Spleen (tissue), 11 donors: ENCODE data around the gene RBBP8. TPM values are rescaled to one million over a fixed set of nuclear protein-coding genes. Genes with fewer than 3 reads are reported as not detected.

ENCODE experiments used
- DNase-seq: peaks from one replicate; pipeline ENCODE4 v3.0.0-alpha.2; 2020
- H3K27ac ChIP-seq, 8 donors: fragments of 200-600 bp; sonication (generic) in 7 of 8; 1 replicate in 4 of 8; 2 replicates in 4 of 8; pipeline versions ENCODE4 v1.5.0 to v1.8.0; 2016 to 2021; ENCODE audit warnings: inconsistent platforms in 4 of 8, mild to moderate bottlenecking in 4 of 8, moderate library complexity in 1 of 8
- H3K27me3 ChIP-seq, 7 donors: fragments of 200-600 bp; sonication (generic) in 6 of 7; replicated peaks in 1 of 7; 1 replicate in 4 of 7; 2 replicates in 3 of 7; pipeline versions ENCODE4 v1.5.0 to v1.8.0; 2016 to 2021; ENCODE audit warnings: inconsistent platforms in 3 of 7, mild to moderate bottlenecking in 1 of 7
- H3K36me3 ChIP-seq, 6 donors: fragments of 200-600 bp; sonication (generic) in 5 of 6; 1 replicate in 4 of 6; 2 replicates in 2 of 6; pipeline versions ENCODE4 v1.5.0 to v1.8.0; 2016 to 2021; ENCODE audit warnings: inconsistent platforms in 2 of 6
- H3K4me1 ChIP-seq, 6 donors: fragments of 200-600 bp; sonication (generic) in 5 of 6; 1 replicate in 3 of 6; 2 replicates in 3 of 6; pipeline versions ENCODE4 v1.5.0 to v1.8.0; 2016 to 2021; ENCODE audit warnings: inconsistent platforms in 3 of 6
- H3K4me3 ChIP-seq, 8 donors: fragments of 200-600 bp; sonication (generic) in 7 of 8; 1 replicate in 4 of 8; 2 replicates in 4 of 8; pipeline versions ENCODE4 v1.5.0 to v1.8.0; 2016 to 2021; ENCODE audit warnings: inconsistent platforms in 4 of 8, mild to moderate bottlenecking in 4 of 8, moderate library complexity in 2 of 8
- H3K9me3 ChIP-seq, 8 donors: fragments of 200-600 bp; sonication (generic) in 7 of 8; 1 replicate in 4 of 8; 2 replicates in 4 of 8; pipeline versions ENCODE4 v1.5.0 to v1.8.0; 2016 to 2021; ENCODE audit warnings: inconsistent platforms in 4 of 8
- POLR2A ChIP-seq, 3 donors: fragments of 450-650 bp; IDR thresholded peaks; one replicate each; pipeline ENCODE4 v1.5.1; 2017; ENCODE audit warnings: antibody characterized with exemption in 3 of 3, mild to moderate bottlenecking in 1 of 3
- POLR2AphosphoS5 ChIP-seq, 3 donors: sonication (generic); formaldehyde crosslinking; IDR thresholded peaks; one replicate each; pipeline ENCODE4 v1.5.1; 2017; ENCODE audit warnings: antibody characterized with exemption in 3 of 3
- WGBS, 5 donors: extraction: QIAGEN DNeasy Blood & Tissue Kit in 3 of 5; methylation state at CpG; one replicate each; pipeline versions ENCODE4 v1.1.5 to v1.1.7; 2013 to 2018; 5-methylcytosine and 5-hydroxymethylcytosine counted together
- intact Hi-C: fragments of 100-400 bp; cut with DNase I; formaldehyde crosslinking; loops from one replicate; pipeline ENCODE4 v1.15.0; 2023; ENCODE audit warnings: low total_unique reads
- polyA plus RNA-seq, 3 donors: library from polyadenylated mRNA; stranded (reverse); fragments of 200-250 nt; gene quantifications; one replicate each; pipeline ENCODE4 v1.2.1, GENCODE V29; 2013
- total RNA-seq, 7 donors: library from RNA; depleted of rRNA in 3 of 7; stranded (reverse); fragments of >200 nt in 3 of 7; fragmentation: NEBNext Ultra II Directional in 4 of 7; extraction: Animal tissue kit (Norgen Biotek cat#: 25700) in 4 of 7; gene quantifications; one replicate each; pipeline versions ENCODE4 v1.1.0 to v1.2.1, GENCODE V29; 2016 to 2021
- TF ChIP-seq, protein P1 (sequence below), 11 experiments: fragments of 200-600 bp in 7 of 11; fragments of 450-650 bp in 4 of 11; sonication (generic) in 4 of 11; IDR thresholded peaks in 8 of 11; conservative IDR thresholded peaks in 3 of 11; 1 replicate in 7 of 11; 2 replicates in 4 of 11; pipeline versions ENCODE4 v1.4.0 to v1.8.0; 2016 to 2021; ENCODE audit warnings: antibody characterized with exemption in 11 of 11, inconsistent platforms in 4 of 11, mild to moderate bottlenecking in 1 of 11
- donor health status: healthy with polysubstance abuse.
- donor health status: DM: no; HTN: no; CAD: no; lungs with moderate emphysema.
- donor health status: DM: no; HTN: no; CAD: no.
- donor health status: Bipolar disorder and iron deficiency.
- donor health status: healthy.
- donor health status: DM: no; HTN: no; CAD: no.
- donor health status: DM: yes; HTN: yes; CAD: no.

The RBBP8 gene
- total and polyA plus RNA-seq, 10 donors = 10.6 to 21.4 (median 16.4) TPM

DNA sequence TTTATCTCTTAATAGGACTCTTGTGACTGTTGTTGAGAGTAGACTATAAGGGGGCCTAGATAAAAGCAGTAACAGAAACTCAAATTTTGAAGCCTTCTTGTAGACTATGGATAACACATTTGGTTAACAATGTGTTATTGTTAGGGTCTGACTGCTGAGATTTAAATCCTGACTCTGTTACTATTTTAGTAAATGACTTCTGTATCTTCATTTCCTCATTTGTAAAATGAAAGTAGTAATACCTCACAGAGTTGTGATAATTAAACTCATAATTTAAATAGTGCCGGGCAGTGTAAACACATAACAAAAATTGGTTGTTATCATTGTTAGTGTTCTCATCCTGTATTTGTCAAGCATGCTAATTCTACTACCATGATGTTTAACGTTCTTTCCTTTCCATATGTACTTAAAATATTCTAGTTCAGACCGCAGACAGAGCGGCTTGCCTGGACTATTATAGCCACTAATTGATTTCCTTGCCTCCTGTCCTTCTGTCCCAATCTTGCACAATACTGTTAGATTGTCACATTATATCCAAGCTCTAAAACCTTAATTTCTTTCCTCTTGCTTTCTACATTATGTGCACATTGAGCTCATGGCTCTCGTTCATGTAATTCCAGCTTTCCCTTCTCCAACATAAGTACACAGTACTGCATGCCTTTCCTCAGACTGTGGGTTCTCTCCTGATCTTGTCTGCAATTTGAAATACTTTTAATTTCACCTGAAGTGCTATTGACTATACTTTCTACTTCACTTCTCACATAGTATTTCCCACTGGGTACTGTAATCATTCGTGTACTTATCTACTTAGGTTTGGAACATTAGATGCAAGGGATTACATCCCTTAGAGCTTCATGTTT is 48.4 kb downstream of the RBBP8 start:
- intact Hi-C loops = loop anchor here (10.0 kb wide), 2 partner anchors 57 to 177 kb away; no protein-coding TSS in a partner anchor
- no peak for TF ChIP-seq POLR2AphosphoS5 (IDR thresholded peaks at IDR 0.05)
- TF ChIP-seq, protein P1, sequence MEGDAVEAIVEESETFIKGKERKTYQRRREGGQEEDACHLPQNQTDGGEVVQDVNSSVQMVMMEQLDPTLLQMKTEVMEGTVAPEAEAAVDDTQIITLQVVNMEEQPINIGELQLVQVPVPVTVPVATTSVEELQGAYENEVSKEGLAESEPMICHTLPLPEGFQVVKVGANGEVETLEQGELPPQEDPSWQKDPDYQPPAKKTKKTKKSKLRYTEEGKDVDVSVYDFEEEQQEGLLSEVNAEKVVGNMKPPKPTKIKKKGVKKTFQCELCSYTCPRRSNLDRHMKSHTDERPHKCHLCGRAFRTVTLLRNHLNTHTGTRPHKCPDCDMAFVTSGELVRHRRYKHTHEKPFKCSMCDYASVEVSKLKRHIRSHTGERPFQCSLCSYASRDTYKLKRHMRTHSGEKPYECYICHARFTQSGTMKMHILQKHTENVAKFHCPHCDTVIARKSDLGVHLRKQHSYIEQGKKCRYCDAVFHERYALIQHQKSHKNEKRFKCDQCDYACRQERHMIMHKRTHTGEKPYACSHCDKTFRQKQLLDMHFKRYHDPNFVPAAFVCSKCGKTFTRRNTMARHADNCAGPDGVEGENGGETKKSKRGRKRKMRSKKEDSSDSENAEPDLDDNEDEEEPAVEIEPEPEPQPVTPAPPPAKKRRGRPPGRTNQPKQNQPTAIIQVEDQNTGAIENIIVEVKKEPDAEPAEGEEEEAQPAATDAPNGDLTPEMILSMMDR (IDR thresholded peaks at IDR 0.05 in 8 of 11, conservative IDR thresholded peaks at IDR 0.05 in 3 of 11) = no peak
- no peak for TF ChIP-seq POLR2A (IDR thresholded peaks at IDR 0.05)
- WGBS, 5 donors = 81 to 88% (median 84%) methylated on average over 6 of the region's 6 CpGs

DNA sequence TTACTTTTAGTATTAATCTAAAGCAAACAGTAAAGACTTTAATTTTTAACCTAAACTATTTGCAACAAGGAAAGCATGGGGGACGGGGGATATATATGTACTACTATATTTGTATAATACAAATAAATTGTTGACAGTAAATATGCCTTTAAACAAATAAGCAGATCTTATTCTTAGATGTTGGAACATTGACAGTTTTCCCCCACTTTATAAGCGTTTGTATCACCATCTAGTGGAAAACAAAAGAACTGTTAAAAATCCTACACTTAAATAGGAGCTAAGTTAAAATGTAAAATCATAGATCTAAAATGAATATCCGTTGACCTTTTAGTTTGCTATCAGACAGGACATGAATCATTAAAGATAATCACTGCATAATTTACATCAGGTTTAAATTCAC is 50.0 kb downstream of the RBBP8 start:
- 45 to 51% (median 46%) methylated on average over 3 of the region's 3 CpGs for WGBS, 5 donors
- TF ChIP-seq, protein P1 (IDR thresholded peaks at IDR 0.05 in 8 of 11, conservative IDR thresholded peaks at IDR 0.05 in 3 of 11) = peak in 10 of 11 experiments; percentile 17 to 59 (median 48)
- no peak for TF ChIP-seq POLR2AphosphoS5 (IDR thresholded peaks at IDR 0.05)
- DNase-seq = no peak
- Histone ChIP-seq H3K27me3 (no peaks in the 10 kb centered on the region), H3K4me1 (peaks cover 0 to 10% (median under 1%) of the 10 kb centered on the region in 6 donors), H3K36me3 (peaks cover 0 to 43% (median 1%) of the 10 kb centered on the region in 6 donors), H3K4me3 (no peak overlapping the region), H3K27ac (no peak overlapping the region), H3K9me3 (no peaks in the 10 kb centered on the region)
- intact Hi-C loops = loop anchor here (10.0 kb wide), 2 partner anchors 58 to 178 kb away; no protein-coding TSS in a partner anchor

More for the DNA sequence above, 48.4 kb downstream of the RBBP8 start:
- no peak overlapping the region for H3K27ac ChIP-seq
- peaks cover 0 to 9% (median 0%) of the 10 kb centered on the region in 6 donors for H3K4me1 ChIP-seq
- H3K4me3 ChIP-seq = no peak overlapping the region
- H3K9me3 ChIP-seq = no peaks in the 10 kb centered on the region
- no peak for DNase-seq
- H3K27me3 ChIP-seq = no peaks in the 10 kb centered on the region
- peaks cover 0 to 30% (median 1%) of the 10 kb centered on the region in 6 donors for H3K36me3 ChIP-seq

DNA sequence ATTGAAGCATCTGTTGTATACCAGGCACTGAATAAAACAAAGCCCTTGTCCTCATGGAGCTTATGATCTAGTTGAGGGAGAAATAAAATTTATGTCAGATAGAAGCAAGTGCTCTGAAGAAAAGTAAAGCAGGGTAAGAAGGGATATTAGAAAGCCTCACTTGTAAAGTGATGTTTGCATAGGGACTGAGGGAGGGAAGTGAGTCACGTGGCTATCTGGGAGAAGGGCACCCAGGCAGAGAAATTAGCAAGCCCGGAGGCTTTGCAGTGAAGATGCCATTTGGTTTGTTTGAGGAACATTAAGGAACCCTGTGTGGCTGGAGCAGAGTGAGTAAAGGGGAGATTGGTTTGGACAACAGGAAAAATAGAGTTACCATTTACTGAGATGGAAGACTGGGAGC is 52.1 kb downstream of the RBBP8 start:
- WGBS, 5 donors = 83 to 95% (median 93%) methylated on average over 2 of the region's 2 CpGs
- no peaks in the 10 kb centered on the region for H3K9me3 ChIP-seq
- no peak for TF ChIP-seq POLR2AphosphoS5 (IDR thresholded peaks at IDR 0.05)
- TF ChIP-seq POLR2A (IDR thresholded peaks at IDR 0.05) = no peak
- TF ChIP-seq, protein P1 (IDR thresholded peaks at IDR 0.05 in 8 of 11, conservative IDR thresholded peaks at IDR 0.05 in 3 of 11) = no peak
- H3K36me3 ChIP-seq = peaks cover 0 to 55% (median 1%) of the 10 kb centered on the region in 6 donors
- intact Hi-C loops = loop anchor here (10.0 kb wide), 2 partner anchors 60 to 180 kb away; no protein-coding TSS in a partner anchor
- no peak for DNase-seq
- no peak overlapping the region for H3K4me3 ChIP-seq
- H3K27ac ChIP-seq = no peak overlapping the region
- no peaks in the 10 kb centered on the region for H3K27me3 ChIP-seq
- H3K4me1 ChIP-seq = peaks cover 0 to 12% (median 0%) of the 10 kb centered on the region in 6 donors
